Mesothelial cell of epicardium (in vitro differentiated cells): ENCODE measurements around the gene FCRLA. TPM values are rescaled to one million over a fixed set of nuclear protein-coding genes. Genes with fewer than 3 reads are reported as not detected.
"Not testable (repeated sequence)": the region's sequence is repeated elsewhere in the genome, so short reads cannot be mapped to it uniquely, and the experiment has no call there.

ENCODE experiments used
- DNase-seq, 2 experiments: peaks; one replicate each; pipeline ENCODE4 v3.0.0; 2021; ENCODE audit warnings: low spot score in 2 of 2; ENCODE audit not compliant: unreplicated experiment in 2 of 2
- H3K27ac Mint-ChIP-seq: 2 replicates; pipeline ENCODE4 v1.8.0; 2021; ENCODE audit warnings: mixed read lengths
- H3K27me3 Mint-ChIP-seq: 2 replicates; pipeline ENCODE4 v1.8.0; 2021; ENCODE audit warnings: low read depth, mixed read lengths
- H3K36me3 Mint-ChIP-seq: 2 replicates; pipeline ENCODE4 v1.8.0; 2021; ENCODE audit warnings: mixed read lengths
- H3K4me1 Mint-ChIP-seq: 2 replicates; pipeline ENCODE4 v1.8.0; 2021; ENCODE audit warnings: mixed read lengths
- H3K4me3 Mint-ChIP-seq: 2 replicates; pipeline ENCODE4 v1.8.0; 2021; ENCODE audit warnings: mild to moderate bottlenecking, moderate library complexity, mixed read lengths
- H3K9me3 Mint-ChIP-seq: 2 replicates; pipeline ENCODE4 v1.8.0; 2021; ENCODE audit warnings: mixed read lengths
- total RNA-seq: library from RNA; stranded (reverse); gene quantifications from 3 replicates; pipeline ENCODE4 v1.2.1, GENCODE V29; 2021
- TF ChIP-seq, protein P1 (sequence below): fragments of 200-600 bp; sonication (generic); IDR thresholded peaks from one replicate; pipeline ENCODE4 v1.5.0; 2021; ENCODE audit warnings: antibody characterized with exemption; ENCODE audit not compliant: unreplicated experiment

FCRLA gene
- total RNA-seq, 1 donor from 2014 or later = not detected

DNA sequence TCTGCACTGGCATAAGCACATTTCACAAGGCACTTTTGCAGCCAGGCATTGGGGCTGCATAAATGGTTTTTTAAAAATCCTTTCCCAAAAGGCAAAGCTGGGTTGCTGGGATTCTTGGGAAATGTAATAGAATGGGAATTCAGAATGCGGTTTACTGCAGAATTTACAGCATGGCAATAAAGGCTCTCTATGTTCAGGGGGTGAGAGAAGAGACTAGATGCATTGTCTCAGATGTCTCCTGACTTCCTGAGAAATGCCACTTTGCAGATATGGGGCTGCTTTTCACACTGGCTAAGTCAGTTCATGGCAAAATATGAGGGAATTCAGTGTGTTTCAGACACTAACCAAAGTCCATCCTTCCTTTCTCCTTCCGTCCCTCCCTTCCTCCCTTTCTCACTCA, 30.6 kb upstream of the FCRLA start:
- no peak overlapping the region for H3K4me3 Mint-ChIP-seq
- H3K27ac Mint-ChIP-seq = no peak overlapping the region
- H3K4me1 Mint-ChIP-seq = no peaks in the 10 kb centered on the region
- H3K27me3 Mint-ChIP-seq = peaks cover 18% of the 10 kb centered on the region
- H3K36me3 Mint-ChIP-seq = no peaks in the 10 kb centered on the region
- no peak for DNase-seq
- TF ChIP-seq, protein P1, sequence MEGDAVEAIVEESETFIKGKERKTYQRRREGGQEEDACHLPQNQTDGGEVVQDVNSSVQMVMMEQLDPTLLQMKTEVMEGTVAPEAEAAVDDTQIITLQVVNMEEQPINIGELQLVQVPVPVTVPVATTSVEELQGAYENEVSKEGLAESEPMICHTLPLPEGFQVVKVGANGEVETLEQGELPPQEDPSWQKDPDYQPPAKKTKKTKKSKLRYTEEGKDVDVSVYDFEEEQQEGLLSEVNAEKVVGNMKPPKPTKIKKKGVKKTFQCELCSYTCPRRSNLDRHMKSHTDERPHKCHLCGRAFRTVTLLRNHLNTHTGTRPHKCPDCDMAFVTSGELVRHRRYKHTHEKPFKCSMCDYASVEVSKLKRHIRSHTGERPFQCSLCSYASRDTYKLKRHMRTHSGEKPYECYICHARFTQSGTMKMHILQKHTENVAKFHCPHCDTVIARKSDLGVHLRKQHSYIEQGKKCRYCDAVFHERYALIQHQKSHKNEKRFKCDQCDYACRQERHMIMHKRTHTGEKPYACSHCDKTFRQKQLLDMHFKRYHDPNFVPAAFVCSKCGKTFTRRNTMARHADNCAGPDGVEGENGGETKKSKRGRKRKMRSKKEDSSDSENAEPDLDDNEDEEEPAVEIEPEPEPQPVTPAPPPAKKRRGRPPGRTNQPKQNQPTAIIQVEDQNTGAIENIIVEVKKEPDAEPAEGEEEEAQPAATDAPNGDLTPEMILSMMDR = no peak
- no peaks in the 10 kb centered on the region for H3K9me3 Mint-ChIP-seq

DNA sequence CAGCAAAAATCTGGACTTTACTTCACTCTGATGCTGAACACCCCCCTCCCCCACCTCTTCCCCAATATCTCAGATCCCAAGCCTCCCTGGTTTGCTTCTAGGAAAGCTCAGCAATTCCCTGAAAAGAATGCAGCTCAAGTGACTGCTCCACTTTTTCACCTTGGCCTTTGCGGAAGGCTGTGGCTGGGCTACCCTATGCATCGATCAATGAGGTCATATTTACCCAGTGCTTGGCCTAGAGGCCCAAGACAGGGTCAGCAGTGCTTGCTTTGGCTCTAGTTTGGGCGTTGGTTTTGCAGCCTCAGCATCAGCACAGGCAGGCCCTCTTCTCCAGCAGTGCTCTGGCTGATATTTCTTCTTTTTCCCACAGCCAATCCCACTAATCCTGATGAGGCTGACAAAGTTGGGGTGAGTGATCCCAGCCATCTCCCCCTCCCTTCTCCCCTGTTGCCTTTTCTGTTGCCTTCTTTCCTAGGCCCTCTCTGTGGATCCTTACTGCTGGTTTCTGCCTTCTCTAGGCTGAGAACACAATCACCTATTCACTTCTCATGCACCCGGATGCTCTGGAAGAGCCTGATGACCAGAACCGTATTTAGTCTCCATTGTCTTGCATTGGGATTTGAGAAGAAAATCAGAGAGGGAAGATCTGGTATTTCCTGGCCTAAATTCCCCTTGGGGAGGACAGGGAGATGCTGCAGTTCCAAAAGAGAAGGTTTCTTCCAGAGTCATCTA, 29.9 kb upstream of the FCRLA start:
- peaks cover 23% of the 10 kb centered on the region for H3K27me3 Mint-ChIP-seq
- H3K4me3 Mint-ChIP-seq = no peak overlapping the region
- no peak overlapping the region for H3K27ac Mint-ChIP-seq
- TF ChIP-seq, protein P1 = no peak
- DNase-seq = no peak
- H3K4me1 Mint-ChIP-seq = no peaks in the 10 kb centered on the region
- H3K36me3 Mint-ChIP-seq = no peaks in the 10 kb centered on the region
- no peaks in the 10 kb centered on the region for H3K9me3 Mint-ChIP-seq

DNA sequence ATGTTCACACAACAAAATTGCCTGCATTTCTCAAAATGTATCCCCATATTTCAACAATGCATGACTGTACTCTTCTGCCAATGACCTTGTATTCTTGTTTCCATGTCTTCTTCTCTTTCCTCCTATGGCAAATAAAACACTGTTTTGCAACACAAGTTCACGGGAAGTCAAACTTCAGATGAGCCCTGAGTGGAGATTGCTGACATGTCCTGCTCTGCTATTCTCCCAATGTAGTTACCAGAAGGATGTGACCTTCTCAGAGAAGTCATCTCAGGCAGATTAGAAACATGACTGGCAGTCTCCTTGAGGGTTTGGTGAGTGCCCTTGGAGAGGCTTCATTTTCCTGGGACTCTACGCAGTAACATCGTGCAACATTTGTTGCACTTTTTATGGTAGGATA, 28.5 kb upstream of the FCRLA start:
- no peak overlapping the region for H3K4me3 Mint-ChIP-seq
- H3K4me1 Mint-ChIP-seq = no peaks in the 10 kb centered on the region
- H3K27me3 Mint-ChIP-seq = peaks cover 35% of the 10 kb centered on the region
- no peaks in the 10 kb centered on the region for H3K36me3 Mint-ChIP-seq
- no peak for DNase-seq
- H3K9me3 Mint-ChIP-seq = no peaks in the 10 kb centered on the region
- H3K27ac Mint-ChIP-seq = no peak overlapping the region
- TF ChIP-seq, protein P1 = no peak

DNA sequence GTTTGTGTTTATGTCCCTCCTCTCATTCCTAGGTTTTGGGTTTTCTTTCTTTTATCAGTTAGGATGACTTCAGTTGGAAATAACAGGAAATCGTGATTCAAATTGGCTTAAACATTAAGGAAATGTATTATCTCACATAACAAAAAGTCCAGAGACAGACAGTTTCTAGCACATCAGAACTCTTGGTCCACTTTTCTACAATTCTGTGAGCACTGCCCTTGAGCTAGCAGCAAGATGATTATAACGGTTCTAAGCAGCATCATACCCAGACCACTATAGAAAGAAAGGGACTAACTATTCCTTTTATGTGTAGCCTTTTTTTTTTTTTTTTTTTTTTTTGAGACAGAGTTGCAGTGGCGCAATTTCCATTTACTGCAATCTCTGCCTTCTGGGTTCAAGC, 25.1 kb upstream of the FCRLA start:
- Mint-ChIP-seq H3K4me3 (no peak overlapping the region), H3K27ac (no peak overlapping the region), H3K27me3 (peaks cover 58% of the 10 kb centered on the region), H3K36me3 (no peaks in the 10 kb centered on the region), H3K9me3 (no peaks in the 10 kb centered on the region), H3K4me1 (no peaks in the 10 kb centered on the region)
- TF ChIP-seq, protein P1 = no peak
- no peak for DNase-seq

DNA sequence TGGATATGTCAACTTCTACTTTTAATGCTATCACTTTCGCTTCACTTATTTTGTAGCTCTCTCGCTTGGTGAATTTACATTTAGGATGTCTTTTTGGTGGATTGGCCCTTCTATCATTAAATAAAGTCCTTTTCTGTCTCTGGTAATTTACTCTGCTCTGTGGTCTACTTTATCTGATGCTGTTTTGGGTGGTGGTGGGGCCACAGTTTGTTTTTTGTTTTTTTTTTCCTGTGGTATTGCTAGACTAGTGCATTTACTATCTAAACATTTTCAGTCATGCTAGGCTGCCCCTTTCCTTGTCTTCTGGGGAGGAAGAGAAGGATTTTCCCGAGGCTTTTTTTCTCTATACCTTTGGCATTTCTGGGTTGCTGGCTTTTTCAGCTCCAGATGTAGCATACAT, 18.1 kb upstream of the FCRLA start:
- H3K36me3 Mint-ChIP-seq = no peaks in the 10 kb centered on the region
- no peaks in the 10 kb centered on the region for H3K4me1 Mint-ChIP-seq
- H3K4me3 Mint-ChIP-seq = no peak overlapping the region
- TF ChIP-seq, protein P1 = no peak
- no peak for DNase-seq
- H3K9me3 Mint-ChIP-seq = no peaks in the 10 kb centered on the region
- peaks cover 46% of the 10 kb centered on the region for H3K27me3 Mint-ChIP-seq
- H3K27ac Mint-ChIP-seq = no peak overlapping the region

DNA sequence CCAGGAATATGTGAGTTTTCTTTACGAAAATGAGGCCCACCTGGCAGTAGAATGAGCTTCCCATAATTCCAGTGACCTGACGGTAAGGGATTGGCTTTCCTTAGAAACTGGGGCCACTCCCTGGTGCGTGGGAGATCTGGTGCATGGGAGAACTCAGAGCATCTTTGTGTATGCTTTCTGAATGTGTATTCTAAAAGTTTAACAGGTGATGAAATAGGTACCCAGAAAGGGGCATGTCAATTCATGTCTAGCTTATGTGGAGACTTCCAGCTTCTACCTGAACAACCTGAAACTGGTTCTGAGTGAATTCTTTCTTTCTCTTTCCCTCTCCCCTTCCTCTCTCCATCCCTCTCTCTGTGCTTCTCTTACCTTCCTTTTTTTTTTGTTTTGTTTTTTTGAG, 15.2 kb upstream of the FCRLA start:
- no peaks in the 10 kb centered on the region for H3K4me1 Mint-ChIP-seq
- H3K36me3 Mint-ChIP-seq = no peaks in the 10 kb centered on the region
- peaks cover 53% of the 10 kb centered on the region for H3K27me3 Mint-ChIP-seq
- peaks cover 20% of the 10 kb centered on the region for H3K9me3 Mint-ChIP-seq
- H3K27ac Mint-ChIP-seq = no peak overlapping the region
- TF ChIP-seq, protein P1 = no peak
- H3K4me3 Mint-ChIP-seq = no peak overlapping the region
- no peak for DNase-seq

DNA sequence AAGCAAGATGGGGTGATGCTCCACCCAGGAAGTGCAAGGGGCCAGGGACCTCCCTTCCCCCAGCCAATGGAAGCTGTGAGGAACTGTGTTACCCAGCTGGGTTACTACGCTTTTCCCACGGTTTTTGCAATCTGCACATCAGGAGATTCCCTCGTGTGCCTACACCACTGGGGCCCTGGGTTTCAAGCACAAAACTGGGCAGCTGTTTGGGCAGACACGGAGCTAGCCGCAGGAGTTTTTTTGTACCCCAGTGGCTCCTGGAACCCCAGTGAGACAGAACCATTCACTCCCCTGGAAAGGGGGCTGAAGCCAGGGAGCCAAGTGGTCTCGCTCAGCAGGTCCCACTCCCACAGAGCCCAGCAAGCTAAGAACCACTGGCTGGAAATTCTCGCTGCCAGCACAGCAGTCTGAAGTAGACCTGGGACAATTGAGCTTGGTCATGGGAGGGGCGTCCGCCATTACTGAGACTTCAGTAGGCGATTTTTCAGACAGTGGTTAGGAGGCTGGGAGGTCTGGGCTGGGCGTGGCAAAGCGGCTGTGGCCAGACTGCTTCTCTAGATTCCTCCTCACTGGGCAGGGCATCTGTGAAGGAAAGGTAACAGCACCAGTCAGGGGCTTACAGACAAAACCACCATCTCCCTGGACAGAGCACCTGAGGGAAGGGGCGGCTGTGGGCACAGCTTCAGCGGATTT, 13.9 kb upstream of the FCRLA start:
- Mint-ChIP-seq H3K27me3 (peaks cover 64% of the 10 kb centered on the region), H3K9me3 (peaks cover 24% of the 10 kb centered on the region)
- H3K36me3 Mint-ChIP-seq, H3K4me1 Mint-ChIP-seq, H3K4me3 Mint-ChIP-seq, DNase-seq, H3K27ac Mint-ChIP-seq: not testable (repeated sequence)

DNA sequence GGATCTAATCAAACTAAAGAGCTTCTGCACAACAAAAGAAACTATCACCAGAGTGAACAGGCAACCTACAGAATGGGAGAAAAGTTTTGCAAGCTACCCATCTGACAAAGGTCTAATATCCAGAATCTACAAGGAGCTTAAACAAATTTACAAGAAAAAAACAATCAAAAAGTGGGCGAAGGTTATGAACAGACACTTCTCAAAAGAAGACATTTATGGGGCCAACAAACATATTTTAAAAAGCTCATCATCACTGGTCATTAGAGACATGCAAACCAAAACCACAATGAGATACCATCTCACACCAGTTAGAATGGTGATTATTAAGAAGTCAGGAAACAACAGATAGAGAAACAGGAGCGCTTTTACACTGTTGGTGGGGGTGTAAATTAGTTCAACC, 8.7 kb upstream of the FCRLA start:
- H3K4me3 Mint-ChIP-seq, H3K36me3 Mint-ChIP-seq, DNase-seq, H3K27ac Mint-ChIP-seq, H3K4me1 Mint-ChIP-seq: not testable (repeated sequence)
- Mint-ChIP-seq H3K27me3 (peaks cover 75% of the 10 kb centered on the region), H3K9me3 (peaks cover 24% of the 10 kb centered on the region)
